Hematopoietic multipotent progenitor cell treated with erythropoietin and hydrocortisone succinate and interleukin-3 and kit ligand, for 17 days (in vitro differentiated cells): Measurements from ENCODE around the gene MYL10.

Experiments
- DNase-seq: peaks from one replicate; pipeline ENCODE4 v3.0.0-alpha.2; 2015; ENCODE audit warnings: low spot score

The MYL10 gene

DNA sequence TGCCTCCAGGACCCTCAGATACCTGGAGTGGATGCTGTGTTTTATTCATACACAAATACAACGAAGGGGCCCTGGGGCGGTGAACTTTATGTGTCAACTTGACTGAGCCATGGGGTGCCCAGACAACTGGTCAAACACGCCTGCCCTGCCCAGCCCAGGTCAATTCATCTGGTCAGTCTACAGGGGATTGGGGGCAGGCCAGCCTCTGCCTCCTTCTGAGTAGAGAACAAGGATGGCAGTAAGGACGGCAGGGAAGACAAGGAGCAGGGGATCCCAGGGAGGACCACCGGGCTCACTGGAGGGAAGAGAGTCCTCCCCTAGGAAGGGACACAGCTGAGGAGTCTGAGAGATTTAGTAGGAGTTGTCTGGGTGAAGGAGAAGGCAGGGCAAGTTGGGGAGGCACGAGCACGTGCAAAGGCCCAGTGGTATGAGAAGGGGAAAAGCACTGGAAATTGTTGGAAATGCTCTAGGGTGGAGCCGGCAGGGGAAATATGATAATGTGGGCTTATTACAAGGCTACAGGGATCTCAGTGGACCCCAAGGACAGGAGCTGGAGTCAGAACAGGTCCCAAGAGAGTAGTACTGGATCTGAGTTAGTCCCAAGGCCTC is 63.4 kb downstream of the MYL10 start:
- DNase-seq = no peak

GRCh38 chr7:101564778-101565211 is 64.3 kb downstream of the MYL10 start:
- no peak for DNase-seq

GRCh38 chr7:101563943-101564777 is 64.9 kb downstream of the MYL10 start:
- no peak for DNase-seq
